GM23338 (cell line): ENCODE data around the gene AURKAIP1. TPM values are rescaled to one million over a fixed set of nuclear protein-coding genes. Genes with fewer than 3 reads are reported as not detected.
A peak's percentile ranks its signal among the peaks of the same experiment; 100 is the strongest.

Experiments used
- ATAC-seq: fragments of 200-7000 bp; cut with Tn5 transposase; 3 replicates; pipeline ENCODE4 v1.9.1; 2020
- DNase-seq: peaks from one replicate; pipeline ENCODE4 v3.0.0-alpha.2; 2015; ENCODE audit warnings: low spot score
- H2AFZ ChIP-seq: fragments of 200-600 bp; sonication (generic); 2 replicates; pipeline ENCODE4 v1.8.0; 2016; ENCODE audit warnings: antibody characterized with exemption, mild to moderate bottlenecking, moderate library complexity
- H3F3A ChIP-seq: fragments of 200-600 bp; sonication (generic); replicated peaks from 2 replicates; pipeline ENCODE4 v1.8.0; 2017; ENCODE audit warnings: antibody characterized with exemption, mixed run types, low read depth
- H3K27ac ChIP-seq: fragments of 200-600 bp; sonication (generic); 2 replicates; pipeline ENCODE4 v1.6.1; 2016; ENCODE audit warnings: low read depth
- H3K27me3 ChIP-seq: fragments of 200-600 bp; sonication (generic); 2 replicates; pipeline ENCODE4 v1.8.0; 2016; ENCODE audit warnings: mild to moderate bottlenecking, mixed run types, moderate library complexity; ENCODE audit not compliant: insufficient read depth
- H3K36me3 ChIP-seq: fragments of 200-600 bp; sonication (generic); 2 replicates; pipeline ENCODE4 v1.8.0; 2016; ENCODE audit warnings: mild to moderate bottlenecking; ENCODE audit not compliant: insufficient read depth
- H3K4me1 ChIP-seq: fragments of 200-600 bp; sonication (generic); 2 replicates; pipeline ENCODE4 v1.8.0; 2016; ENCODE audit warnings: mild to moderate bottlenecking, moderate library complexity; ENCODE audit not compliant: insufficient read depth
- H3K4me2 ChIP-seq: fragments of 200-600 bp; sonication (generic); 2 replicates; pipeline ENCODE4 v1.7.1; 2017; ENCODE audit warnings: mixed run types
- H3K4me3 ChIP-seq: fragments of 200-600 bp; sonication (generic); 2 replicates; pipeline ENCODE4 v1.6.1; 2016; ENCODE audit warnings: mixed run types
- H3K79me2 ChIP-seq: fragments of 200-600 bp; sonication (generic); replicated peaks from 2 replicates; pipeline ENCODE4 v1.8.0; 2017; ENCODE audit warnings: mild to moderate bottlenecking; ENCODE audit not compliant: insufficient read depth
- H3K9me2 ChIP-seq: fragments of 200-600 bp; sonication (generic); 2 replicates; pipeline ENCODE4 v1.8.0; 2017; ENCODE audit not compliant: insufficient read depth
- H4K20me1 ChIP-seq: fragments of 200-600 bp; sonication (generic); replicated peaks from 2 replicates; pipeline ENCODE4 v1.8.0; 2017; ENCODE audit warnings: mild to moderate bottlenecking; ENCODE audit not compliant: insufficient read depth
- H3K27ac Mint-ChIP-seq: 2 replicates; pipeline ENCODE4 v1.8.0; 2020; ENCODE audit warnings: inconsistent platforms, mild to moderate bottlenecking, moderate library complexity, mixed read lengths
- H3K27me3 Mint-ChIP-seq: 3 replicates; pipeline ENCODE4 v1.8.0; 2022; ENCODE audit warnings: low read depth, mild to moderate bottlenecking, moderate library complexity, mixed read lengths, inconsistent platforms; ENCODE audit not compliant: insufficient read depth, poor library complexity
- H3K36me3 Mint-ChIP-seq: 3 replicates; pipeline ENCODE4 v1.8.0; 2021; ENCODE audit warnings: low read depth, mild to moderate bottlenecking, inconsistent platforms, moderate library complexity, mixed read lengths
- H3K4me1 Mint-ChIP-seq: 3 replicates; pipeline ENCODE4 v1.8.0; 2020; ENCODE audit warnings: mild to moderate bottlenecking, inconsistent platforms, mixed read lengths
- H3K4me3 Mint-ChIP-seq: 3 replicates; pipeline ENCODE4 v1.8.0; 2021; ENCODE audit warnings: moderate library complexity, mild to moderate bottlenecking, inconsistent platforms, mixed read lengths
- H3K9me3 Mint-ChIP-seq: 3 replicates; pipeline ENCODE4 v1.8.0; 2020; ENCODE audit warnings: moderate library complexity, mild to moderate bottlenecking, inconsistent platforms, mixed read lengths
- CREB1 ChIP-seq: fragments of 250-450 bp; sonication (Bioruptor Pico); IDR thresholded peaks from 2 replicates; pipeline ENCODE4 v1.5.0; 2020; ENCODE audit warnings: low read depth, mild to moderate bottlenecking, moderate library complexity
- EZH2phosphoT487 ChIP-seq: fragments of 200-600 bp; sonication (generic); IDR thresholded peaks from one replicate; pipeline ENCODE4 v1.8.1; 2018; ENCODE audit warnings: antibody characterized with exemption; ENCODE audit not compliant: unreplicated experiment
- STAT1 ChIP-seq: IDR thresholded peaks from one replicate; pipeline ENCODE4 v1.6.1; 2016; ENCODE audit warnings: antibody characterized with exemption; ENCODE audit not compliant: unreplicated experiment
- ZNF114 ChIP-seq: fragments of 250-450 bp; sonication (Bioruptor Pico); IDR thresholded peaks from 2 replicates; pipeline ENCODE4 v1.5.0; 2020; ENCODE audit warnings: mild to moderate bottlenecking, moderate library complexity
- ZNF331 ChIP-seq: fragments of 250-450 bp; sonication (Bioruptor Pico); IDR thresholded peaks from 2 replicates; pipeline ENCODE4 v1.5.0; 2020; ENCODE audit warnings: low read depth, mild to moderate bottlenecking, moderate library complexity
- microRNA-seq: library from miRNA; unstranded; fragments of <30 nt; microRNA quantifications from one replicate; pipeline ENCODE4, GENCODE V29; 2017
- polyA plus RNA-seq: library from polyadenylated mRNA; unstranded; fragments of >200 nt; fragmentation: Nextera tagmentation; extraction: Ambion mirVana; gene quantifications from 2 replicates; pipeline ENCODE4 v1.2.1, GENCODE V29; 2016
- total RNA-seq: library from RNA; depleted of rRNA; stranded (reverse); fragments of >200 nt; shearing (Covaris generic); gene quantifications from 2 replicates; pipeline ENCODE4 v1.2.3, GENCODE V29; 2014; rRNA removed
- TF ChIP-seq, protein P1 (sequence below): IDR thresholded peaks from one replicate; pipeline ENCODE4 v1.6.1; 2018; ENCODE audit warnings: antibody characterized with exemption; ENCODE audit not compliant: unreplicated experiment

Gene AURKAIP1
- total and polyA plus RNA-seq, 2 experiments from 2014 or later: 167 to 355 TPM

DNA sequence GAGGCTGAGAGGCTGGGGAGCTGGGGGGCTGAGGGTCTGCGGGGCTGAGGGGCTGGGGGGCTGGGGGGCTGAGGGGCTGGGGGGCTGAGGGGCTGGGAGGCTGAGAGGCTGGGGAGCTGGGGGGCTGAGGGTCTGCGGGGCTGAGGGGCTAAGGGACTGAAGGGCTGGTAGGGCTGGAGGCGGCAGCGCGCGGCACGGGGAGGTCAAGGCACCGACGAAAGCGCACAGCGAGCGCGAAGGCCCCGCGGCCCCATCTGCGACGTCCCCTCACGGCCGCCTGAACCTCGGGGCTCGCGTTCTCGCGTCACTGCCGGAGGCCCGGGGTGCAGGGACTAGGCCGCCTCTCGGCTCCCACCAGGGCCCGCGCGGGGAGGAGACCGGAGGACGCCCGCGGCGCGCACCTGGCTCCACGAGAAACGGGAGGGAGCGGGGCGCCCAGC, 50.9 kb downstream of the AURKAIP1 start:
- Histone ChIP-seq H4K20me1 (peaks cover 5% of the 10 kb centered on the region; the same call in 1 of the 2 replicates), H3F3A (0 out of 2 replicates have a peak, but pooled peaks cover 3% of the 10 kb centered on the region), H3K36me3 (no peaks in the 10 kb centered on the region), H3K27me3 (no peaks in the 10 kb centered on the region), H3K79me2 (peaks cover 50% of the 10 kb centered on the region), H2AFZ (no peak overlapping the region), H3K4me3 (peak overlapping the region; percentile 85), H3K27ac (no peak overlapping the region), H3K4me2 (peak overlapping the region; percentile 83), H3K4me1 (no peaks in the 10 kb centered on the region), H3K9me2 (no peaks in the 10 kb centered on the region)
- Mint-ChIP-seq H3K4me1 (peaks cover 11% of the 10 kb centered on the region), H3K4me3 (peak overlapping the region; percentile 82; the same call in 2 of the 3 replicates), H3K27me3 (peaks cover 21% of the 10 kb centered on the region), H3K27ac (no peak overlapping the region), H3K9me3 (no peaks in the 10 kb centered on the region; the same call in 2 of the 3 replicates), H3K36me3 (peaks cover 20% of the 10 kb centered on the region)
- TF ChIP-seq, protein P1, sequence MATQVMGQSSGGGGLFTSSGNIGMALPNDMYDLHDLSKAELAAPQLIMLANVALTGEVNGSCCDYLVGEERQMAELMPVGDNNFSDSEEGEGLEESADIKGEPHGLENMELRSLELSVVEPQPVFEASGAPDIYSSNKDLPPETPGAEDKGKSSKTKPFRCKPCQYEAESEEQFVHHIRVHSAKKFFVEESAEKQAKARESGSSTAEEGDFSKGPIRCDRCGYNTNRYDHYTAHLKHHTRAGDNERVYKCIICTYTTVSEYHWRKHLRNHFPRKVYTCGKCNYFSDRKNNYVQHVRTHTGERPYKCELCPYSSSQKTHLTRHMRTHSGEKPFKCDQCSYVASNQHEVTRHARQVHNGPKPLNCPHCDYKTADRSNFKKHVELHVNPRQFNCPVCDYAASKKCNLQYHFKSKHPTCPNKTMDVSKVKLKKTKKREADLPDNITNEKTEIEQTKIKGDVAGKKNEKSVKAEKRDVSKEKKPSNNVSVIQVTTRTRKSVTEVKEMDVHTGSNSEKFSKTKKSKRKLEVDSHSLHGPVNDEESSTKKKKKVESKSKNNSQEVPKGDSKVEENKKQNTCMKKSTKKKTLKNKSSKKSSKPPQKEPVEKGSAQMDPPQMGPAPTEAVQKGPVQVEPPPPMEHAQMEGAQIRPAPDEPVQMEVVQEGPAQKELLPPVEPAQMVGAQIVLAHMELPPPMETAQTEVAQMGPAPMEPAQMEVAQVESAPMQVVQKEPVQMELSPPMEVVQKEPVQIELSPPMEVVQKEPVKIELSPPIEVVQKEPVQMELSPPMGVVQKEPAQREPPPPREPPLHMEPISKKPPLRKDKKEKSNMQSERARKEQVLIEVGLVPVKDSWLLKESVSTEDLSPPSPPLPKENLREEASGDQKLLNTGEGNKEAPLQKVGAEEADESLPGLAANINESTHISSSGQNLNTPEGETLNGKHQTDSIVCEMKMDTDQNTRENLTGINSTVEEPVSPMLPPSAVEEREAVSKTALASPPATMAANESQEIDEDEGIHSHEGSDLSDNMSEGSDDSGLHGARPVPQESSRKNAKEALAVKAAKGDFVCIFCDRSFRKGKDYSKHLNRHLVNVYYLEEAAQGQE: no peak
- no peak for TF ChIP-seq ZNF331 (CRISPR knock-in tag)
- no peak for TF ChIP-seq CREB1 (CRISPR knock-in tag)
- no peak for TF ChIP-seq EZH2phosphoT487
- TF ChIP-seq STAT1: no peak
- TF ChIP-seq ZNF114 (CRISPR knock-in tag): no peak
- peak; percentile 15 for ATAC-seq
- DNase-seq: no peak

Small RNAs within 50 kb of the gene (microRNA-seq; reads per million reads assigned to microRNA genes)
- not detected for gene MIR6808

Other genes with a start within 250 kb of the AURKAIP1 start
- 0.45 TPM in 1 of 2 replicates, not detected in the other for gene TTLL10, start 201.3 kb downstream of the AURKAIP1 start, total RNA-seq
- not detected in 2 replicates for gene TTLL10, start 201.3 kb downstream of the AURKAIP1 start, polyA plus RNA-seq
- gene TNFRSF18, start 168.6 kb downstream of the AURKAIP1 start, total RNA-seq: 0.58 and 1.5 TPM in 2 replicates
- 0.56 and 1.1 TPM in 2 replicates for gene TNFRSF18, start 168.6 kb downstream of the AURKAIP1 start, polyA plus RNA-seq
- gene TNFRSF4, start 161.1 kb downstream of the AURKAIP1 start, total RNA-seq: not detected in 2 replicates
- not detected in 2 replicates for gene TNFRSF4, start 161.1 kb downstream of the AURKAIP1 start, polyA plus RNA-seq
- gene SDF4, start 143.2 kb downstream of the AURKAIP1 start, total RNA-seq: 51.6 and 62.6 TPM in 2 replicates
- 45.0 and 49.2 TPM in 2 replicates for gene SDF4, start 143.2 kb downstream of the AURKAIP1 start, polyA plus RNA-seq
- gene B3GALT6, start 143.0 kb downstream of the AURKAIP1 start, total RNA-seq: 26.5 and 33.5 TPM in 2 replicates
- 5.5 and 9.3 TPM in 2 replicates for gene B3GALT6, start 143.0 kb downstream of the AURKAIP1 start, polyA plus RNA-seq
- 3.0 and 4.1 TPM in 2 replicates for gene C1QTNF12, start 128.5 kb downstream of the AURKAIP1 start, total RNA-seq
- 4.1 and 4.2 TPM in 2 replicates for gene C1QTNF12, start 128.5 kb downstream of the AURKAIP1 start, polyA plus RNA-seq
- 70.2 and 73.5 TPM in 2 replicates for gene UBE2J2, start 101.4 kb downstream of the AURKAIP1 start, total RNA-seq
- gene UBE2J2, start 101.4 kb downstream of the AURKAIP1 start, polyA plus RNA-seq: 47.1 and 49.5 TPM in 2 replicates
- 0.70 and 1.4 TPM in 2 replicates for gene SCNN1D, start 94.8 kb downstream of the AURKAIP1 start, total RNA-seq
- gene SCNN1D, start 94.8 kb downstream of the AURKAIP1 start, polyA plus RNA-seq: 1.7 and 1.8 TPM in 2 replicates
- 27.7 and 31.9 TPM in 2 replicates for gene ACAP3, start 67.3 kb downstream of the AURKAIP1 start, total RNA-seq
- 6.4 and 8.1 TPM in 2 replicates for gene ACAP3, start 67.3 kb downstream of the AURKAIP1 start, polyA plus RNA-seq
- gene PUSL1, start 66.6 kb downstream of the AURKAIP1 start, total RNA-seq: 49.9 and 55.8 TPM in 2 replicates
- 41.5 and 43.9 TPM in 2 replicates for gene PUSL1, start 66.6 kb downstream of the AURKAIP1 start, polyA plus RNA-seq
- 140 and 161 TPM in 2 replicates for gene INTS11, start 50.5 kb downstream of the AURKAIP1 start, total RNA-seq
- 102 and 110 TPM in 2 replicates for gene INTS11, start 50.5 kb downstream of the AURKAIP1 start, polyA plus RNA-seq
- gene CPTP, start 50.4 kb downstream of the AURKAIP1 start, total RNA-seq: 12.9 and 13.5 TPM in 2 replicates
- 8.1 and 8.2 TPM in 2 replicates for gene CPTP, start 50.4 kb downstream of the AURKAIP1 start, polyA plus RNA-seq
- 0.14 TPM in 1 of 2 replicates, not detected in the other for gene TAS1R3, start 43.9 kb downstream of the AURKAIP1 start, total RNA-seq
- 0.12 TPM in 1 of 2 replicates, not detected in the other for gene TAS1R3, start 43.9 kb downstream of the AURKAIP1 start, polyA plus RNA-seq
- gene DVL1, start 25.8 kb downstream of the AURKAIP1 start, total RNA-seq: 62.7 and 69.7 TPM in 2 replicates
- gene DVL1, start 25.8 kb downstream of the AURKAIP1 start, polyA plus RNA-seq: 13.5 and 15.4 TPM in 2 replicates
- 11.7 and 17.2 TPM in 2 replicates for gene MXRA8, start 16.7 kb downstream of the AURKAIP1 start, total RNA-seq
- gene MXRA8, start 16.7 kb downstream of the AURKAIP1 start, polyA plus RNA-seq: 7.6 and 9.1 TPM in 2 replicates
- gene CCNL2, start 24.1 kb upstream of the AURKAIP1 start, total RNA-seq: 146 and 147 TPM in 2 replicates
- gene CCNL2, start 24.1 kb upstream of the AURKAIP1 start, polyA plus RNA-seq: 99.4 and 115 TPM in 2 replicates
- 158 and 173 TPM in 2 replicates for gene MRPL20, start 32.1 kb upstream of the AURKAIP1 start, total RNA-seq
- gene MRPL20, start 32.1 kb upstream of the AURKAIP1 start, polyA plus RNA-seq: 319 and 344 TPM in 2 replicates
- gene ANKRD65, start 46.1 kb upstream of the AURKAIP1 start, total RNA-seq: 1.7 and 1.8 TPM in 2 replicates
- gene ANKRD65, start 46.1 kb upstream of the AURKAIP1 start, polyA plus RNA-seq: 1.6 and 2.6 TPM in 2 replicates
- 21.9 and 31.5 TPM in 2 replicates for gene VWA1, start 60.5 kb upstream of the AURKAIP1 start, total RNA-seq
- 7.2 and 7.9 TPM in 2 replicates for gene VWA1, start 60.5 kb upstream of the AURKAIP1 start, polyA plus RNA-seq
- gene ATAD3C, start 74.5 kb upstream of the AURKAIP1 start, total RNA-seq: 0.45 and 1.2 TPM in 2 replicates
- 1.1 and 1.3 TPM in 2 replicates for gene ATAD3C, start 74.5 kb upstream of the AURKAIP1 start, polyA plus RNA-seq
- 61.4 and 63.4 TPM in 2 replicates for gene ATAD3B, start 96.6 kb upstream of the AURKAIP1 start, total RNA-seq
- 32.3 and 37.8 TPM in 2 replicates for gene ATAD3B, start 96.6 kb upstream of the AURKAIP1 start, polyA plus RNA-seq
- gene ATAD3A, start 137.0 kb upstream of the AURKAIP1 start, total RNA-seq: 71.4 and 80.3 TPM in 2 replicates
- gene ATAD3A, start 137.0 kb upstream of the AURKAIP1 start, polyA plus RNA-seq: 36.5 and 39.3 TPM in 2 replicates
- 0.74 and 5.1 TPM in 2 replicates for gene TMEM240, start 165.4 kb upstream of the AURKAIP1 start, total RNA-seq
- gene TMEM240, start 165.4 kb upstream of the AURKAIP1 start, polyA plus RNA-seq: 1.8 and 1.9 TPM in 2 replicates
- gene SSU72, start 199.7 kb upstream of the AURKAIP1 start, total RNA-seq: 148 and 163 TPM in 2 replicates
- 244 and 248 TPM in 2 replicates for gene SSU72, start 199.7 kb upstream of the AURKAIP1 start, polyA plus RNA-seq
- gene FNDC10, start 224.9 kb upstream of the AURKAIP1 start, total RNA-seq: 11.1 and 15.1 TPM in 2 replicates
- gene FNDC10, start 224.9 kb upstream of the AURKAIP1 start, polyA plus RNA-seq: 7.7 and 8.6 TPM in 2 replicates
- 57.3 and 82.6 TPM in 2 replicates for gene MIB2, start 240.3 kb upstream of the AURKAIP1 start, total RNA-seq
- gene MIB2, start 240.3 kb upstream of the AURKAIP1 start, polyA plus RNA-seq: 104 and 120 TPM in 2 replicates